ENCODE data around the gene ZNF385B.

- TF ChIP-seq POLR2A (IDR thresholded peaks at IDR 0.05; ENCODE audit: low read depth, low read length) (no peak), POLR2AphosphoS5 (IDR thresholded peaks at IDR 0.05; ENCODE audit: low read depth, low read length) (no peak)
Observed at GRCh38 chr2:179612591-179613298, 248.7 kb downstream of the ZNF385B start.
